Measurements from ENCODE around the gene AKR1A1. TPM values are rescaled to one million over a fixed set of nuclear protein-coding genes. Genes with fewer than 3 reads are reported as not detected.
A peak's percentile ranks its signal among the peaks of the same experiment; 100 is the strongest.

AKR1A1 gene
- total RNA-seq, 1 donor from 2014 or later, result 182 TPM

GRCh38 chr1:45530632-45531135 lies 19.9 kb upstream of the AKR1A1 start:
- Mint-ChIP-seq H3K9me3 (ENCODE audit: unreplicated experiment) (peaks cover 6% of the 10 kb centered on the region), H3K4me1 (ENCODE audit: low read depth, unreplicated experiment) (peaks cover 18% of the 10 kb centered on the region), H3K4me3 (ENCODE audit: unreplicated experiment) (no peak overlapping the region), H3K27ac (ENCODE audit: unreplicated experiment) (peak overlapping the region; percentile 38), H3K27me3 (ENCODE audit: unreplicated experiment) (peaks cover 13% of the 10 kb centered on the region), H3K36me3 (ENCODE audit: unreplicated experiment) (peaks cover 4% of the 10 kb centered on the region)
- TF ChIP-seq CTCF (IDR thresholded peaks at IDR 0.05; ENCODE audit: partially characterized antibody, unreplicated experiment), result no peak
- DNase-seq, result no peak

GRCh38 chr1:45531873-45532272 lies 18.8 kb upstream of the AKR1A1 start:
- peaks cover 20% of the 10 kb centered on the region for H3K4me1 Mint-ChIP-seq (ENCODE audit: low read depth, unreplicated experiment)
- peaks cover 4% of the 10 kb centered on the region for H3K9me3 Mint-ChIP-seq (ENCODE audit: unreplicated experiment)
- H3K36me3 Mint-ChIP-seq (ENCODE audit: unreplicated experiment), result peaks cover 4% of the 10 kb centered on the region
- H3K4me3 Mint-ChIP-seq (ENCODE audit: unreplicated experiment), result no peak overlapping the region
- DNase-seq, result no peak
- no peak overlapping the region for H3K27ac Mint-ChIP-seq (ENCODE audit: unreplicated experiment)
- no peak for TF ChIP-seq CTCF (IDR thresholded peaks at IDR 0.05; ENCODE audit: partially characterized antibody, unreplicated experiment)
- H3K27me3 Mint-ChIP-seq (ENCODE audit: unreplicated experiment), result peaks cover 11% of the 10 kb centered on the region

GRCh38 chr1:45535988-45536766 lies 14.4 kb upstream of the AKR1A1 start:
- Mint-ChIP-seq H3K9me3 (ENCODE audit: unreplicated experiment) (no peaks in the 10 kb centered on the region), H3K27me3 (ENCODE audit: unreplicated experiment) (peaks cover 2% of the 10 kb centered on the region), H3K27ac (ENCODE audit: unreplicated experiment) (no peak overlapping the region), H3K4me1 (ENCODE audit: low read depth, unreplicated experiment) (peaks cover 10% of the 10 kb centered on the region), H3K4me3 (ENCODE audit: unreplicated experiment) (no peak overlapping the region), H3K36me3 (ENCODE audit: unreplicated experiment) (peaks cover 4% of the 10 kb centered on the region)
- no peak for TF ChIP-seq CTCF (IDR thresholded peaks at IDR 0.05; ENCODE audit: partially characterized antibody, unreplicated experiment)
- DNase-seq, result no peak

- Mint-ChIP-seq H3K27ac (ENCODE audit: unreplicated experiment) (peak overlapping the region; percentile 63), H3K4me3 (ENCODE audit: unreplicated experiment) (peak overlapping the region; percentile 55), H3K4me1 (ENCODE audit: low read depth, unreplicated experiment) (peaks cover 10% of the 10 kb centered on the region), H3K36me3 (ENCODE audit: unreplicated experiment) (peaks cover 2% of the 10 kb centered on the region), H3K9me3 (ENCODE audit: unreplicated experiment) (peaks cover 2% of the 10 kb centered on the region), H3K27me3 (ENCODE audit: unreplicated experiment) (peaks cover 4% of the 10 kb centered on the region)
- TF ChIP-seq CTCF (IDR thresholded peaks at IDR 0.05; ENCODE audit: partially characterized antibody, unreplicated experiment), result no peak
- no peak for DNase-seq
These were observed 13.7 kb upstream of the AKR1A1 start for GRCh38 chr1:45536886-45537285.

- no peak for DNase-seq
- H3K27me3 Mint-ChIP-seq (ENCODE audit: unreplicated experiment), result peaks cover 3% of the 10 kb centered on the region
- H3K9me3 Mint-ChIP-seq (ENCODE audit: unreplicated experiment), result peaks cover 6% of the 10 kb centered on the region
- peaks cover 25% of the 10 kb centered on the region for H3K4me1 Mint-ChIP-seq (ENCODE audit: low read depth, unreplicated experiment)
- no peak for TF ChIP-seq CTCF (IDR thresholded peaks at IDR 0.05; ENCODE audit: partially characterized antibody, unreplicated experiment)
- no peak overlapping the region for H3K4me3 Mint-ChIP-seq (ENCODE audit: unreplicated experiment)
- no peaks in the 10 kb centered on the region for H3K36me3 Mint-ChIP-seq (ENCODE audit: unreplicated experiment)
- no peak overlapping the region for H3K27ac Mint-ChIP-seq (ENCODE audit: unreplicated experiment)
These were observed 9.4 kb upstream of the AKR1A1 start for GRCh38 chr1:45541193-45541592.

Measured in glutamatergic neuron (in vitro differentiated cells).